Fibroblast of skin of left biceps (primary cell): Measurements from ENCODE around the gene CD160.
"Not testable (repeated sequence)": the region's sequence is repeated elsewhere in the genome, so short reads cannot be mapped to it uniquely, and the experiment has no call there.

ENCODE experiments used
- DNase-seq, 2 experiments: peaks; one replicate each; pipeline ENCODE4 v3.0.0-alpha.2; 2013; ENCODE audit warnings: low read depth in 2 of 2

CD160 gene

DNA sequence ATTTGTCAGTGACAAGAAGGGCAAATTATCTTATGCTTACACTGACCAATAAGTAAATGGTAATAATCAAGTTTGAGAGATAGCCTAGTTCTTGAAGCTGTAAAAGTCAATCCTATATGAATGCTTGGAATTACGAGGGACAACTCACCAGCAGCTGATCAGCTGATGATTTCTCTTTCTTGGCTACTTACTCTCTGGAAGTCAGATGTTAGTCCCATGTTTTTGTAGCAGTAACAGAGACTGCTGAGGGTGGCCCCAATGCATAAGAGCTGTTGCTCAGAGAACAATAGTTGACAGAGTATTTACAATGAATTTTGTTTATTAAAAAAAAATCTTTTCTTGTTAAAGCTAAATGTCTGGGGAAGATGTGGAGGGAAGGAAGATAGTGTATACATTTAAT is 39.3 kb downstream of the CD160 start:
- no peak for DNase-seq

DNA sequence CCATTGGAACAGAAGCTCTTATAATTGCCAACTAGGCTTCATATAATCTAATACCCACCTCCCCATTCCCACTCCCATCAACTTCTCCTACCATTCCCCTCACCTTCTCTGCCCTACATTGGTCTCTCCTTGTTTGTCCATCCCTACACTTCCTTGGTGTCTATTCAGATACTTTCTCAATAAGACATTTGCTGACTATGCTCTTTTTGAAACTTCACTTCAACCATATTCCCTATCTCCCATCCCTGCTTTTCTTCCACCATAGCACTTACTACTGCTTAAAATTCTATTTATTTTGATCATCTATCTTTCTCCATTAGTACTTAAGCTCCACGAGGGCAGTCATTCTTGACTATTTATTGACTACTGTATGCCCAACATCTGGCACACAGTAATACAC is 40.4 kb downstream of the CD160 start:
- DNase-seq: no peak

- not testable (repeated sequence) for DNase-seq
These were observed 41.2 kb downstream of the CD160 start for GRCh38 chr1:145760395-145760949.

GRCh38 chr1:145761498-145761897 is 42.2 kb downstream of the CD160 start:
- not testable (repeated sequence) for DNase-seq

DNA sequence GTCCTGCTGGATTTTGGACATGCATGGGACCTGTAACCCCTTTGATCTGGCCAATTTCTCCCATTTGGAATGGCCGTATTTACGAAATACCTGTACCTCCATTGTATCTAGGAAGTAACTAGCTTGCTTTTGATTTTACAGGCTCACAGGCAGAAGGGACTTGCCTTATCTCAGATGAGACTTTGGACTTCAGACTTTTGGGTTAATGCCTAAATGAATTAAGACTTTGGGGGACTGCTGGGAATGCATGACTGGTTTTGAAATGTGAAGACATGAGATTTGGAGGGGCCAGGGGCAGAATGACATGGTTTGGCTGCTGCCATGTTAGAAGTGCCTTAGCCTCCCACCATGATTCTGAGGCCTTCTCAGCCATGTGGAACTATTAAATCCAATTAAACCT is 42.7 kb downstream of the CD160 start:
- DNase-seq: not testable (repeated sequence)

- not testable (repeated sequence) for DNase-seq
These were observed 45.1 kb downstream of the CD160 start for GRCh38 chr1:145764231-145764940.

DNA sequence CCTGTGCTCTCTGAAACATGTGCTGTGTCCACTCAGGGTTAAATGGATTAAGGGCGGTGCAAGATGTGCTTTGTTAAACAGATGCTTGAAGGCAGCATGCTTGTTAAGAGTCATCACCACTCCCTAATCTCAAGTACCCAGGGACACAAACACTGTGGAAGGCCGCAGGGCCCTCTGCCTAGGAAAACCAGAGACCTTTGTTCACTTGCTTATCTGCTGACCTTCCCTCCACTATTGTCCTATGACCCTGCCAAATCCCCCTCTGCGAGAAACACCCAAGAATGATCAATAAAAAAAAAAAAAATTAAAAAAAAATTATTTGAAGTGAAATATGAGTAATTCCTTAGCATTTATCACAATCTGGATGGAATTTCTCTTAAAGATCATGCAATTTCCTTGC is 45.8 kb downstream of the CD160 start:
- not testable (repeated sequence) for DNase-seq

DNA sequence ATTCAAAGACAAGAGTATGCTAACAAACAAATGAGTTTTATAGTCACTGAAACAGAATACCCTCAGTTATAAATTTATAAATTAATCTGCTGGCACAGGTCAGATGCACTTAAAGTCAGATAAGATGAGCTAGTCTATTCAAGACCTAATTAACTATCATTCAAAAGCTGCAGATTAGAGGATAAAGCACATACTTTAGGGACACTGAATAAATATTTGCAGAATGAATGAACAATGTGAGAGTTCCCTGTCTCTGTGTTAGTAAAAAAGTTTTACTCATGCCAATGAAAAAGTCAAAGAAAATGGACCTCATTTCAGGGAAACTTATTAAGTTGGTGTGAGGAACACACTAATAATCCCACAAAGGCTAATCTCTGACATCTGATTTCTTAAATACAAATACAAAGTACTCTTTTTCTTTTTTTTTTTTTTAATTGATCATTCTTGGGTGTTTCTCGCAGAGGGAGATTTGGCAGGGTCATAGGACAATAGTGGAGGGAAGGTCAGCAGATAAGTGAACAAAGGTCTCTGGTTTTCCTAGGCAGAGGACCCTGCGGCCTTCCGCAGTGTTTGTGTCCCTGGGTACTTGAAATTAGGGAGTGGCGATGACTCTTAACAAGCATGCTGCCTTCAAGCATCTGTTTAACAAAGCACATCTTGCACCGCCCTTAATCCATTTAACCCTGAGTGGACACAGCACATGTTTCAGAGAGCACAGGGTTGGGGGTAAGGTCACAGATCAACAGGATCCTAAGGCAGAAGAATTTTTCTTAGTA is 46.5 kb downstream of the CD160 start:
- not testable (repeated sequence) for DNase-seq

DNA sequence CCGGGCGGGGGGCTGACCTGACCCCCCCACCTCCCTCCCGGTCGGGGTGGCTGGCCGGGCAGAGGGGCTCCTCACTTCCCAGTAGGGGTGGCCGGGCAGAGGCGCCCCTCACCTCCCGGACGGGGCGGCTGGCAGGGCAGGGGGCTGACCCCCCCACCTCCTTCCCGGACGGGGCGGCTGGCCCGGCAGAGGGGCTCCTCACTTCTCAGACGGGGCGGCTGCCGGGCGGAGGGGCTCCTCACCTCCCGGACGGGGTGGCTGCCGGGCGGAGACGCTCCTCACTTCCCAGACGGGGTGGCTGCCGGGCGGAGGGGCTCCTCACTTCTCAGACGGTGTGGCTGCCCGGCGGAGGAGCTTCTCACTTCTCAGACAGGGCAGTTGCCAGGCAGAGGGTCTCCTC is 47.6 kb downstream of the CD160 start:
- DNase-seq: not testable (repeated sequence)

- DNase-seq: not testable (repeated sequence)
These were observed 48.7 kb downstream of the CD160 start for GRCh38 chr1:145768004-145768403.

- no peak for DNase-seq
These were observed 51.8 kb downstream of the CD160 start for GRCh38 chr1:145771056-145771455.

GRCh38 chr1:145773423-145773822 is 54.1 kb downstream of the CD160 start:
- DNase-seq: no peak

- no peak for DNase-seq
These were observed 58.3 kb downstream of the CD160 start for GRCh38 chr1:145777357-145778145.

GRCh38 chr1:145778146-145778540 is 58.8 kb downstream of the CD160 start:
- DNase-seq: peak in 1 of 2 experiments; percentile 12

- peak; percentile 78 to 79 for DNase-seq
These were observed 63.2 kb downstream of the CD160 start for GRCh38 chr1:145782272-145783099.

- no peak for DNase-seq
These were observed 65.1 kb downstream of the CD160 start for GRCh38 chr1:145784409-145784808.

- DNase-seq: no peak
These were observed 66.2 kb downstream of the CD160 start for GRCh38 chr1:145785547-145785946.

- DNase-seq: no peak
These were observed 67.0 kb downstream of the CD160 start for GRCh38 chr1:145786271-145786670.

GRCh38 chr1:145788580-145788979 is 69.3 kb downstream of the CD160 start:
- no peak for DNase-seq
